ENCODE results near the gene MBTPS1. TPM values are rescaled to one million over a fixed set of nuclear protein-coding genes. Genes with fewer than 3 reads are reported as not detected.

Gene MBTPS1
- total and polyA plus RNA-seq, 4 donors = 45.5 to 130 (median 68.0) TPM

- H3K4me3 ChIP-seq = no peak overlapping the region
- TF ChIP-seq, protein P1, sequence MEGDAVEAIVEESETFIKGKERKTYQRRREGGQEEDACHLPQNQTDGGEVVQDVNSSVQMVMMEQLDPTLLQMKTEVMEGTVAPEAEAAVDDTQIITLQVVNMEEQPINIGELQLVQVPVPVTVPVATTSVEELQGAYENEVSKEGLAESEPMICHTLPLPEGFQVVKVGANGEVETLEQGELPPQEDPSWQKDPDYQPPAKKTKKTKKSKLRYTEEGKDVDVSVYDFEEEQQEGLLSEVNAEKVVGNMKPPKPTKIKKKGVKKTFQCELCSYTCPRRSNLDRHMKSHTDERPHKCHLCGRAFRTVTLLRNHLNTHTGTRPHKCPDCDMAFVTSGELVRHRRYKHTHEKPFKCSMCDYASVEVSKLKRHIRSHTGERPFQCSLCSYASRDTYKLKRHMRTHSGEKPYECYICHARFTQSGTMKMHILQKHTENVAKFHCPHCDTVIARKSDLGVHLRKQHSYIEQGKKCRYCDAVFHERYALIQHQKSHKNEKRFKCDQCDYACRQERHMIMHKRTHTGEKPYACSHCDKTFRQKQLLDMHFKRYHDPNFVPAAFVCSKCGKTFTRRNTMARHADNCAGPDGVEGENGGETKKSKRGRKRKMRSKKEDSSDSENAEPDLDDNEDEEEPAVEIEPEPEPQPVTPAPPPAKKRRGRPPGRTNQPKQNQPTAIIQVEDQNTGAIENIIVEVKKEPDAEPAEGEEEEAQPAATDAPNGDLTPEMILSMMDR (IDR thresholded peaks at IDR 0.05; ENCODE audit: control extremely low read depth, extremely low read depth) = no peak
Observed at GRCh38 chr16:84007965-84008364, 108.8 kb downstream of the MBTPS1 start.

GRCh38 chr16:84007520-84007919 lies 109.2 kb downstream of the MBTPS1 start:
- TF ChIP-seq, protein P1 (IDR thresholded peaks at IDR 0.05; ENCODE audit: control extremely low read depth, extremely low read depth) = no peak
- Histone ChIP-seq H3K9me3 (ENCODE audit: control insufficient read depth in 4 of 4, insufficient read depth in 3 of 4, low read length in 3 of 4) (peaks cover 0 to 6% (median 0%) of the 10 kb centered on the region in 4 donors), H3K4me1 (ENCODE audit: control insufficient read depth in 5 of 5, insufficient read depth in 5 of 5, low read length in 5 of 5) (no peaks in the 10 kb centered on the region), H3K4me3 (no peak overlapping the region), H3K27ac (ENCODE audit: low read depth in 1 of 2, low read length in 1 of 2) (no peak overlapping the region), H3K36me3 (ENCODE audit: control insufficient read depth in 4 of 4, insufficient read depth in 4 of 4, low read length in 4 of 4) (no peaks in the 10 kb centered on the region), H3K27me3 (ENCODE audit: control insufficient read depth in 3 of 3, insufficient read depth in 3 of 3, low read length in 2 of 3) (no peaks in the 10 kb centered on the region), H3K9ac (ENCODE audit: insufficient read depth in 1 of 2, low read length in 2 of 2) (no peak overlapping the region)
- WGBS, 2 donors = 82 to 92% methylated on average over 4 of the region's 4 CpGs
- DNase-seq = no peak
- ATAC-seq (ENCODE audit: insufficient read depth, low FRiP score) = no peak

More at GRCh38 chr16:84007965-84008364, 108.8 kb downstream of the MBTPS1 start:
- Histone ChIP-seq H3K4me1 (ENCODE audit: control insufficient read depth in 5 of 5, insufficient read depth in 5 of 5, low read length in 5 of 5) (no peaks in the 10 kb centered on the region), H3K9ac (ENCODE audit: insufficient read depth in 1 of 2, low read length in 2 of 2) (no peak overlapping the region), H3K36me3 (ENCODE audit: control insufficient read depth in 4 of 4, insufficient read depth in 4 of 4, low read length in 4 of 4) (no peaks in the 10 kb centered on the region), H3K27me3 (ENCODE audit: control insufficient read depth in 3 of 3, insufficient read depth in 3 of 3, low read length in 2 of 3) (no peaks in the 10 kb centered on the region), H3K9me3 (ENCODE audit: control insufficient read depth in 4 of 4, insufficient read depth in 3 of 4, low read length in 3 of 4) (peaks cover 0 to 6% (median 0%) of the 10 kb centered on the region in 4 donors), H3K27ac (ENCODE audit: low read depth in 1 of 2, low read length in 1 of 2) (no peak overlapping the region)
- no peak for DNase-seq
- 52 to 70% methylated on average over 8 of the region's 8 CpGs for WGBS, 2 donors
- no peak for ATAC-seq (ENCODE audit: insufficient read depth, low FRiP score)

- no peaks in the 10 kb centered on the region for H3K4me1 ChIP-seq (ENCODE audit: control insufficient read depth in 5 of 5, insufficient read depth in 5 of 5, low read length in 5 of 5)
- ATAC-seq (ENCODE audit: insufficient read depth, low FRiP score) = no peak
- no peak for DNase-seq
- H3K27me3 ChIP-seq (ENCODE audit: control insufficient read depth in 3 of 3, insufficient read depth in 3 of 3, low read length in 2 of 3) = no peaks in the 10 kb centered on the region
- TF ChIP-seq, protein P1 (IDR thresholded peaks at IDR 0.05; ENCODE audit: control extremely low read depth, extremely low read depth) = no peak
- 70 to 86% methylated on average over 5 of the region's 5 CpGs for WGBS, 2 donors
- H3K9ac ChIP-seq (ENCODE audit: insufficient read depth in 1 of 2, low read length in 2 of 2) = no peak overlapping the region
- H3K27ac ChIP-seq (ENCODE audit: low read depth in 1 of 2, low read length in 1 of 2) = no peak overlapping the region
- no peaks in the 10 kb centered on the region for H3K36me3 ChIP-seq (ENCODE audit: control insufficient read depth in 4 of 4, insufficient read depth in 4 of 4, low read length in 4 of 4)
- H3K9me3 ChIP-seq (ENCODE audit: control insufficient read depth in 4 of 4, insufficient read depth in 3 of 4, low read length in 3 of 4) = peaks cover 0 to 7% (median 0%) of the 10 kb centered on the region in 4 donors
- H3K4me3 ChIP-seq = no peak overlapping the region
Observed at GRCh38 chr16:84005391-84005790, 111.4 kb downstream of the MBTPS1 start.

DNA sequence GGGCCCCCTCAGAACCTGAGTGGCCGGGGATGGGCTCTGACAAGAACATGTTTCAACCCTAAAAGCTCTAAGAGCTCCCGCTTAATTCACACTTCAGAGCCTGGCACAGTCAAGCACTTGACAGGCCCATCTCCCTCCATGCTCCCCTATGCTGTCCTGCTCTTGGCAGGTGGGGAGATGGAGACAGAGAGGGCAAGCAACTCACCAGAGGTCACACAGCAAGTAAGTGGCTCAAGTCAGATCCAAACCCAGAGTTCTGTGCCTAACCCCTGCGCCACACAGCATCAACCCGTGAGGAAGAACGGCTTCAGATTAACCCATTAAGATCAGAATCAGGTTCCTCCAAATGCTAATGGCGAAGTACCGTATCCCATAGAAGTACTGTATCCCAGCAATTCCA lies 112.3 kb downstream of the MBTPS1 start:
- H3K4me1 ChIP-seq (ENCODE audit: control insufficient read depth in 5 of 5, insufficient read depth in 5 of 5, low read length in 5 of 5) = no peaks in the 10 kb centered on the region
- no peak overlapping the region for H3K27ac ChIP-seq (ENCODE audit: low read depth in 1 of 2, low read length in 1 of 2)
- TF ChIP-seq, protein P1 (IDR thresholded peaks at IDR 0.05; ENCODE audit: control extremely low read depth, extremely low read depth) = no peak
- H3K4me3 ChIP-seq = no peak overlapping the region
- WGBS, 2 donors = 69 to 86% methylated on average over 7 of the region's 7 CpGs
- peaks cover 0 to 7% (median 0%) of the 10 kb centered on the region in 4 donors for H3K9me3 ChIP-seq (ENCODE audit: control insufficient read depth in 4 of 4, insufficient read depth in 3 of 4, low read length in 3 of 4)
- no peak for ATAC-seq (ENCODE audit: insufficient read depth, low FRiP score)
- H3K9ac ChIP-seq (ENCODE audit: insufficient read depth in 1 of 2, low read length in 2 of 2) = no peak overlapping the region
- no peaks in the 10 kb centered on the region for H3K27me3 ChIP-seq (ENCODE audit: control insufficient read depth in 3 of 3, insufficient read depth in 3 of 3, low read length in 2 of 3)
- no peaks in the 10 kb centered on the region for H3K36me3 ChIP-seq (ENCODE audit: control insufficient read depth in 4 of 4, insufficient read depth in 4 of 4, low read length in 4 of 4)
- DNase-seq = no peak

Measured in lung (tissue), 12 donors.